Cardiac atrium fibroblast (primary cell): ENCODE data around the gene BTBD16. TPM values are rescaled to one million over a fixed set of nuclear protein-coding genes. Genes with fewer than 3 reads are reported as not detected.

ENCODE experiments used
- total RNA-seq: library from RNA; depleted of rRNA; stranded (reverse); fragments of >200 nt; gene quantifications from 2 replicates; pipeline ENCODE4 v1.2.3, GENCODE V29; 2015

Gene BTBD16
- total RNA-seq: not detected in 2 replicates

DNA sequence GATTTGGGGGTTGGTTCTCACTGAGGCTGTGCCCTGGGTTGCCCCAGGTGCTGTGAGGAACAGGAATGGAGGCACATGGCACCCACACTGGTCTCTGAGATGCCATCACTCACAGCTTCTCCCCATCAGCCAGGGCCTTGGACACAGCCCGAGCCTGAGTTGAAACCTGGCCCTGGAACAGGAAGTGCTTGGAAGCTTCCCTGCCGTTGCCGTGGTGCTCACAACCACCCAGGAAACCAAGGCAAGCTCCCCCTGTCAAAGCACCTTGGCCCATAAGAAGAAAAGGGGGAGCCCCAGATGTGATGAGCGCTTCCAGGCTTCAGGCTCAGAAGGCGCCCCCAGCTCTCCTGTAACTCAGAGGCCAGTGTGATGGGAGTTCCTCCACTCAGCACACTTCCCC, at the start of gene BTBD16:
TSS of gene BTBD16 (plus strand) at position 221 of the 400 bp plus-strand sequence. CDS start 3,786 bp downstream, outside the sequence.

DNA sequence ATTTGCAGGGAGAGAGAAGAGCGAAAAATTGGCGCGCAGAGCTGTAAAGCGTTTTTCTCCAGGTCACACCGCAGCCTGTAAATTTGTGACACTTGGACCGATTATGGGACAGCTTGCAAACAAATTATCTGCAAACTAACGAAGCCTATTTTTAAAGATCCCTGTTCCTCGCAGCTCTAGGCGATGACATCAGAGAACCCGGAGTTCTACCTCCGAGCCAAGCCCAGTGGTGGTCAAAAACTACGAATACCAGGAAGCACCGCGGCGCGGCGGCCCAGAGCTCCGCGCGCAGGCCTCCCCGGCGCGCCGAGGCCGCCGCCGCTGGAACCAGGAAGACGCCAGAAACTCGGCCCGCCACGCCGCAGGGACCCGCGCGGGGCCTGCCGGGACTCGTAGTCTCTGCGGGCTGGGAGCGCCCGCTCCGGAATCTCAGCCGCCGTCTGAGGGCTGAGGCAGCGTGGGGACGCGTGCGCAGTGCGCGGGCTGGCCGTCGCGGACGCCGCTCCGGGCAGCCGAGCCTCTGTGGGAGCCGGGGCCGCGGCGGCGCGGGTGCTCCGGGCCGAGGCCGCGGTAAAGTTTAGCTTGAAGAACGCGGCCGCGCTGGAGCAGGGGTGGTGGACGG, 103.3 kb downstream of the BTBD16 start, which contains the start of gene PLEKHA1:
TSS of gene PLEKHA1 (plus strand) at position 472 of the 622 bp plus-strand sequence. CDS start 18,493 bp downstream, outside the sequence.

Other genes with a start within 250 kb of the BTBD16 start
- gene PLEKHA1, start 103.4 kb downstream of the BTBD16 start, total RNA-seq: 18.1 and 19.1 TPM in 2 replicates
- not detected in 2 replicates for gene ARMS2, start 183.4 kb downstream of the BTBD16 start, total RNA-seq
- 123 and 135 TPM in 2 replicates for gene HTRA1, start 190.3 kb downstream of the BTBD16 start, total RNA-seq